ENCODE results near the gene WASL.

Gene WASL

DNA sequence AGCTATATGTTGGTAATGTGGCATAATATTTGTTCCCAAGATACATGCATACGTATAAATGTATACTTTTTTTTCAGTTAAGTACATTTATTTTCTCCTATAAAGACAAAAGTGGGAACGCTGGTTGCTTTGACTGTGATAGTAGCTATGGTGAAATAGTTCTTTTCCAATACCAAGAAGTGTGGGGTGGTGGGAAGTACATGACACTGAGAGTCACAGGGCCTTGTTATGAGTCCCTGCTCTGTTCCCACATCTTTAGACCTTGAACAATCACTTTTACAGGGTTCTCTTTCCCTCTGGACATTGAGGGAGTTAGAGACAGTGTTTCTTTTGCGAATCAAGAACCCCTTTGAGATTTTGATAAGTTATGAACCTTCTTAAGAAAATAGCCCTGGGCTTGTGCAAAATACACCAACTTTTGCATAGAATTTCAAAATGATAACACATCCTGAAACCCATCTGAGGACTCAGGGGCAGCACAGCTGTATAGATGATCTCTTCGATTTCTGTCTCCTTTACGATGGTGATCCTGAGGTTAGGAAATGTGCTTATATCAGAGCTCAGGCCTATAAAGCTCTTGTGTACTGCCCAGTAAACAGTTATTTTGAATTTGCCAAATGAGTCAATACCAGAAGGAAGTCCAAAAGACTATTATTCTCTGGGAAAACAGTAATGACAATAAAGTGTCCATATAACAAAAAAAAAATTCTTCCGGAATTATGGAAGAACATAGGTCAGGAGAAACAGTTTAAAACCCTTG lies 92.1 kb downstream of the WASL start:
- TF ChIP-seq EZH2 (IDR thresholded peaks at IDR 0.05; ENCODE audit: borderline replicate concordance, low read length) (no peak), CTCF (IDR thresholded peaks at IDR 0.05; ENCODE audit: low read length) (no peak)
- Histone ChIP-seq H3K27ac (ENCODE audit: low read depth, low read length, poor library complexity, severe bottlenecking) (no peak overlapping the region), H3K4me3 (ENCODE audit: low read depth, low read length, poor library complexity, severe bottlenecking) (no peak overlapping the region), H3F3A (ENCODE audit: insufficient read depth, low read length) (no peaks in the 10 kb centered on the region), H2AFZ (ENCODE audit: low read length) (no peak overlapping the region), H4K20me1 (ENCODE audit: insufficient read depth, low read length) (no peaks in the 10 kb centered on the region), H3K4me1 (ENCODE audit: insufficient read depth, low read length, severe bottlenecking) (no peaks in the 10 kb centered on the region), H3K36me3 (ENCODE audit: insufficient read depth, low read length) (no peaks in the 10 kb centered on the region), H3K9me3 (ENCODE audit: low read length) (no peaks in the 10 kb centered on the region), H3K4me2 (ENCODE audit: low read length) (no peak overlapping the region), H3K79me2 (ENCODE audit: insufficient read depth, low read length) (no peaks in the 10 kb centered on the region), H3K9ac (ENCODE audit: low read length) (no peak overlapping the region), H3K27me3 (ENCODE audit: insufficient read depth, low read length) (no peaks in the 10 kb centered on the region), H3K9me2 (ENCODE audit: low read depth, low read length) (no peaks in the 10 kb centered on the region)

GRCh38 chr7:123655614-123656013 lies 93.2 kb downstream of the WASL start, which contains the start of gene LMOD2:
Gene LMOD2 (plus strand): TSS chr7:123655866. CDS start chr7:123655964, 98 bp downstream.
- TF ChIP-seq EZH2 (IDR thresholded peaks at IDR 0.05; ENCODE audit: borderline replicate concordance, low read length) (no peak), CTCF (IDR thresholded peaks at IDR 0.05; ENCODE audit: low read length) (no peak)
- Histone ChIP-seq H3K27ac (ENCODE audit: low read depth, low read length, poor library complexity, severe bottlenecking) (no peak within 1 kb of the TSS), H2AFZ (ENCODE audit: low read length) (no peak within 1 kb of the TSS)

GRCh38 chr7:123653162-123653561 lies 95.6 kb downstream of the WASL start:
- no peaks in the 10 kb centered on the region for H3F3A ChIP-seq (ENCODE audit: insufficient read depth, low read length)
- no peak overlapping the region for H3K9ac ChIP-seq (ENCODE audit: low read length)
- H3K4me1 ChIP-seq (ENCODE audit: insufficient read depth, low read length, severe bottlenecking) = no peaks in the 10 kb centered on the region
- no peaks in the 10 kb centered on the region for H3K36me3 ChIP-seq (ENCODE audit: insufficient read depth, low read length)
- H3K9me2 ChIP-seq (ENCODE audit: low read depth, low read length) = no peaks in the 10 kb centered on the region
- H3K27me3 ChIP-seq (ENCODE audit: insufficient read depth, low read length) = no peaks in the 10 kb centered on the region
- H3K9me3 ChIP-seq (ENCODE audit: low read length) = no peaks in the 10 kb centered on the region
- H3K27ac ChIP-seq (ENCODE audit: low read depth, low read length, poor library complexity, severe bottlenecking) = no peak overlapping the region
- H3K4me3 ChIP-seq (ENCODE audit: low read depth, low read length, poor library complexity, severe bottlenecking) = no peak overlapping the region
- no peaks in the 10 kb centered on the region for H4K20me1 ChIP-seq (ENCODE audit: insufficient read depth, low read length)
- no peaks in the 10 kb centered on the region for H3K79me2 ChIP-seq (ENCODE audit: insufficient read depth, low read length)
- TF ChIP-seq EZH2 (IDR thresholded peaks at IDR 0.05; ENCODE audit: borderline replicate concordance, low read length) (no peak), CTCF (IDR thresholded peaks at IDR 0.05; ENCODE audit: low read length) (no peak)
- H3K4me2 ChIP-seq (ENCODE audit: low read length) = no peak overlapping the region
- no peak overlapping the region for H2AFZ ChIP-seq (ENCODE audit: low read length)

More at GRCh38 chr7:123655614-123656013, 93.2 kb downstream of the WASL start, which contains the start of gene LMOD2:
- H3K9me3 ChIP-seq (ENCODE audit: low read length) = no peaks in the 10 kb centered on the region
- H4K20me1 ChIP-seq (ENCODE audit: insufficient read depth, low read length) = no peaks in the 10 kb centered on the region
- H3K4me2 ChIP-seq (ENCODE audit: low read length) = no peak within 1 kb of the TSS
- no peaks in the 10 kb centered on the region for H3K9me2 ChIP-seq (ENCODE audit: low read depth, low read length)
- H3K9ac ChIP-seq (ENCODE audit: low read length) = no peak within 1 kb of the TSS
- H3F3A ChIP-seq (ENCODE audit: insufficient read depth, low read length) = no peaks in the 10 kb centered on the region
- no peaks in the 10 kb centered on the region for H3K79me2 ChIP-seq (ENCODE audit: insufficient read depth, low read length)
- H3K4me3 ChIP-seq (ENCODE audit: low read depth, low read length, poor library complexity, severe bottlenecking) = no peak within 1 kb of the TSS
- H3K36me3 ChIP-seq (ENCODE audit: insufficient read depth, low read length) = no peaks in the 10 kb centered on the region
- H3K27me3 ChIP-seq (ENCODE audit: insufficient read depth, low read length) = no peaks in the 10 kb centered on the region
- H3K4me1 ChIP-seq (ENCODE audit: insufficient read depth, low read length, severe bottlenecking) = no peaks in the 10 kb centered on the region
